ENCODE data around the gene RBM10.

RBM10 gene

GRCh38 chrX:47176101-47176740 lies 31.2 kb downstream of the RBM10 start:
- no peaks in the 10 kb centered on the region for H3F3A ChIP-seq (ENCODE audit: insufficient read depth, low read length)
- H3K9ac ChIP-seq (ENCODE audit: low read length), result no peak overlapping the region
- no peaks in the 10 kb centered on the region for H3K36me3 ChIP-seq (replicated peaks; ENCODE audit: insufficient read depth, low read length)
- H3K4me3 ChIP-seq (ENCODE audit: low read length), result no peak overlapping the region
- no peak overlapping the region for H2AFZ ChIP-seq (ENCODE audit: low read length)
- no peak for TF ChIP-seq EZH2 (optimal IDR thresholded peaks at IDR 0.05; ENCODE audit: low read depth, low read length)
- no peak for TF ChIP-seq CTCF (IDR thresholded peaks at IDR 0.05; ENCODE audit: low read length)
- no peak for TF ChIP-seq EZH2phosphoT487 (IDR thresholded peaks at IDR 0.05; ENCODE audit: low read length)
- no peaks in the 10 kb centered on the region for H3K9me3 ChIP-seq (replicated peaks; ENCODE audit: insufficient read depth, low read length)
- no peaks in the 10 kb centered on the region for H4K20me1 ChIP-seq (ENCODE audit: insufficient read depth, low read length)
- H3K4me2 ChIP-seq (ENCODE audit: low read depth, low read length), result no peak overlapping the region
- H3K9me2 ChIP-seq (replicated peaks; ENCODE audit: insufficient read depth, low read length), result no peaks in the 10 kb centered on the region
- no peak overlapping the region for H3K27ac ChIP-seq (ENCODE audit: low read length)
- H3K27me3 ChIP-seq (replicated peaks; ENCODE audit: insufficient read depth, low read length), result no peaks in the 10 kb centered on the region
- no peaks in the 10 kb centered on the region for H3K4me1 ChIP-seq (ENCODE audit: low read length)
- DNase-seq, result no peak
- no peaks in the 10 kb centered on the region for H3K79me2 ChIP-seq (ENCODE audit: low read length)

GRCh38 chrX:47177079-47177478 lies 32.1 kb downstream of the RBM10 start:
- no peaks in the 10 kb centered on the region for H3K27me3 ChIP-seq (replicated peaks; ENCODE audit: insufficient read depth, low read length)
- H3F3A ChIP-seq (ENCODE audit: insufficient read depth, low read length), result no peaks in the 10 kb centered on the region
- TF ChIP-seq CTCF (IDR thresholded peaks at IDR 0.05; ENCODE audit: low read length) (no peak), EZH2 (optimal IDR thresholded peaks at IDR 0.05; ENCODE audit: low read depth, low read length) (no peak), EZH2phosphoT487 (IDR thresholded peaks at IDR 0.05; ENCODE audit: low read length) (no peak)
- H3K9me2 ChIP-seq (replicated peaks; ENCODE audit: insufficient read depth, low read length), result no peaks in the 10 kb centered on the region
- H2AFZ ChIP-seq (ENCODE audit: low read length), result no peak overlapping the region
- DNase-seq, result no peak
- no peak overlapping the region for H3K4me2 ChIP-seq (ENCODE audit: low read depth, low read length)
- H3K4me1 ChIP-seq (ENCODE audit: low read length), result no peaks in the 10 kb centered on the region
- H3K9ac ChIP-seq (ENCODE audit: low read length), result no peak overlapping the region
- no peaks in the 10 kb centered on the region for H4K20me1 ChIP-seq (ENCODE audit: insufficient read depth, low read length)
- H3K9me3 ChIP-seq (replicated peaks; ENCODE audit: insufficient read depth, low read length), result no peaks in the 10 kb centered on the region
- no peak overlapping the region for H3K27ac ChIP-seq (ENCODE audit: low read length)
- H3K4me3 ChIP-seq (ENCODE audit: low read length), result no peak overlapping the region
- H3K36me3 ChIP-seq (replicated peaks; ENCODE audit: insufficient read depth, low read length), result no peaks in the 10 kb centered on the region
- no peaks in the 10 kb centered on the region for H3K79me2 ChIP-seq (ENCODE audit: low read length)

GRCh38 chrX:47178337-47178736 lies 33.3 kb downstream of the RBM10 start:
- Histone ChIP-seq H3K4me2 (ENCODE audit: low read depth, low read length) (no peak overlapping the region), H2AFZ (ENCODE audit: low read length) (no peak overlapping the region), H3K9me3 (replicated peaks; ENCODE audit: insufficient read depth, low read length) (no peaks in the 10 kb centered on the region), H3K27me3 (replicated peaks; ENCODE audit: insufficient read depth, low read length) (no peaks in the 10 kb centered on the region), H3K4me3 (ENCODE audit: low read length) (no peak overlapping the region), H3K9me2 (replicated peaks; ENCODE audit: insufficient read depth, low read length) (no peaks in the 10 kb centered on the region), H3K79me2 (ENCODE audit: low read length) (no peaks in the 10 kb centered on the region), H3K9ac (ENCODE audit: low read length) (no peak overlapping the region), H3K27ac (ENCODE audit: low read length) (no peak overlapping the region), H3K4me1 (ENCODE audit: low read length) (no peaks in the 10 kb centered on the region), H4K20me1 (ENCODE audit: insufficient read depth, low read length) (no peaks in the 10 kb centered on the region), H3K36me3 (replicated peaks; ENCODE audit: insufficient read depth, low read length) (no peaks in the 10 kb centered on the region), H3F3A (ENCODE audit: insufficient read depth, low read length) (no peaks in the 10 kb centered on the region)
- TF ChIP-seq EZH2phosphoT487 (IDR thresholded peaks at IDR 0.05; ENCODE audit: low read length), result no peak
- no peak for TF ChIP-seq EZH2 (optimal IDR thresholded peaks at IDR 0.05; ENCODE audit: low read depth, low read length)
- TF ChIP-seq CTCF (IDR thresholded peaks at IDR 0.05; ENCODE audit: low read length), result no peak
- no peak for DNase-seq

All from MM.1S (cell line).